KMS-11 (cell line): ENCODE data around the gene ZNF473.

Experiments
- H2AFZ ChIP-seq: fragments of 200-600 bp; sonication (generic); 2 replicates; pipeline ENCODE4 v1.6.1; 2016; ENCODE audit warnings: antibody characterized with exemption, mixed run types, low read depth
- H3K27ac ChIP-seq: fragments of 200-600 bp; sonication (generic); 2 replicates; pipeline ENCODE4 v1.6.1; 2016; ENCODE audit warnings: mild to moderate bottlenecking, mixed run types
- H3K27me3 ChIP-seq: fragments of 200-600 bp; sonication (generic); 2 replicates; pipeline ENCODE4 v1.6.1; 2017; ENCODE audit warnings: mild to moderate bottlenecking, low read depth, mixed run types, moderate library complexity; ENCODE audit not compliant: insufficient read depth
- H3K36me3 ChIP-seq: fragments of 200-600 bp; sonication (generic); 2 replicates; pipeline ENCODE4 v1.6.1; 2017; ENCODE audit warnings: mild to moderate bottlenecking, mixed run types; ENCODE audit not compliant: insufficient read depth
- H3K4me1 ChIP-seq: fragments of 200-600 bp; sonication (generic); 2 replicates; pipeline ENCODE4 v1.6.1; 2016; ENCODE audit warnings: mild to moderate bottlenecking, low read depth, mixed run types; ENCODE audit not compliant: poor library complexity, severe bottlenecking
- H3K4me2 ChIP-seq: fragments of 200-600 bp; sonication (generic); 2 replicates; pipeline ENCODE4 v1.7.0; 2016; ENCODE audit warnings: mild to moderate bottlenecking, mixed run types
- H3K4me3 ChIP-seq: fragments of 200-600 bp; sonication (generic); IDR thresholded peaks from 2 replicates; pipeline ENCODE4 v1.6.1; 2017; ENCODE audit warnings: low read depth, low read length, mixed read lengths; ENCODE audit not compliant: insufficient read depth
- H3K79me2 ChIP-seq: fragments of 200-600 bp; sonication (generic); 2 replicates; pipeline ENCODE4 v1.6.1; 2016; ENCODE audit warnings: low read depth, mixed run types; ENCODE audit not compliant: insufficient read depth
- H3K9ac ChIP-seq: fragments of 200-600 bp; sonication (generic); 2 replicates; pipeline ENCODE4 v1.6.1; 2016; ENCODE audit warnings: mild to moderate bottlenecking, mixed run types
- H4K20me1 ChIP-seq: fragments of 200-600 bp; sonication (generic); 2 replicates; pipeline ENCODE4 v1.6.1; 2016; ENCODE audit warnings: mild to moderate bottlenecking, mixed run types; ENCODE audit not compliant: insufficient read depth
- CTCF ChIP-seq: fragments of 200-600 bp; sonication (generic); conservative IDR thresholded peaks from 2 replicates; pipeline ENCODE4 v1.6.1; 2017; ENCODE audit warnings: low read depth, mild to moderate bottlenecking, antibody characterized with exemption, low read length, moderate library complexity, mixed read lengths

Gene ZNF473

DNA sequence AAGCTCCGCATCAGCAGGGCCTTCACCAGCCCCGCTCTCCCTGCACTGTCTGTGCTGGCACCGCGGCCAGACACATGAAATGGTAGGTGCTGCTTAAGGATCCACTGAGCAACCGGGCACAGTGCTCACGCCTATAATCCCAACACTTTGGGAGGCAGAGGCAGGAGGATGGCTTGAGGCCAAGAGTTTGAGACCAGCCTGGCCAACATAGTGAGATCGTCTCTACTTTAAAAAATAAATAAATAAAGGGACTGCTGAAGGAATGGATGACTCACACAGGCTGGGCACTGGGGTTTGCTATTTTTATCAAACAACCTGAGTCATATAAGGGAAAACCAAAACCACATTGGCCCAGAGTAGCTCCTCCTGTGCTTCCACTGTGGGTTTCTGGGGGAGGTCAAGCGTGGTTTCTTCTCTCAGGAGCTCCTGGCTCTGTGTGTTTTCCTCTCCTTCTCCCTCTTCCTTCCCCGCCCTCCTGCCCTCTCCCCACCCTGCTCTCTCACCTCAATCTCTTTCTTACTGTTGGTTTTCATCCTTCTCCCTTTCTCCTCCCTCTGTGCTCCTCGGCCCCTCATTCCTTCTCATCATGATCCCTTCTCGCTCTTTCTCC lies 21.9 kb upstream of the ZNF473 start:
- H3K27ac ChIP-seq: no peak overlapping the region
- TF ChIP-seq CTCF: no peak
- no peaks in the 10 kb centered on the region for H4K20me1 ChIP-seq
- H3K4me1 ChIP-seq: peaks cover 26% of the 10 kb centered on the region
- peak overlapping the region; percentile 29 for H3K4me2 ChIP-seq
- H3K36me3 ChIP-seq: peaks cover 4% of the 10 kb centered on the region; the same call in 1 of the 2 replicates
- H3K4me3 ChIP-seq: no peak overlapping the region
- no peaks in the 10 kb centered on the region for H3K79me2 ChIP-seq
- H2AFZ ChIP-seq: no peak overlapping the region
- H3K27me3 ChIP-seq: no peaks in the 10 kb centered on the region
- H3K9ac ChIP-seq: no peak overlapping the region

- Histone ChIP-seq H4K20me1 (no peaks in the 10 kb centered on the region), H2AFZ (no peak overlapping the region), H3K36me3 (peaks cover 4% of the 10 kb centered on the region; the same call in 1 of the 2 replicates), H3K4me1 (peaks cover 26% of the 10 kb centered on the region), H3K27ac (no peak overlapping the region), H3K27me3 (no peaks in the 10 kb centered on the region), H3K9ac (no peak overlapping the region), H3K4me2 (no peak overlapping the region), H3K4me3 (no peak overlapping the region), H3K79me2 (no peaks in the 10 kb centered on the region)
- no peak for TF ChIP-seq CTCF
Measured at GRCh38 chr19:50005428-50005827, 20.4 kb upstream of the ZNF473 start.

GRCh38 chr19:50007170-50007569 lies 18.6 kb upstream of the ZNF473 start:
- Histone ChIP-seq H3K36me3 (peaks cover 4% of the 10 kb centered on the region; the same call in 1 of the 2 replicates), H3K9ac (no peak overlapping the region), H3K4me1 (peaks cover 26% of the 10 kb centered on the region), H3K4me3 (no peak overlapping the region), H3K4me2 (no peak overlapping the region), H3K27ac (no peak overlapping the region), H2AFZ (no peak overlapping the region), H3K27me3 (no peaks in the 10 kb centered on the region), H3K79me2 (no peaks in the 10 kb centered on the region), H4K20me1 (no peaks in the 10 kb centered on the region)
- TF ChIP-seq CTCF: no peak

GRCh38 chr19:50007947-50008346 lies 17.9 kb upstream of the ZNF473 start:
- H3K4me2 ChIP-seq: no peak overlapping the region
- no peaks in the 10 kb centered on the region for H3K79me2 ChIP-seq
- H3K9ac ChIP-seq: no peak overlapping the region
- H3K36me3 ChIP-seq: peaks cover 4% of the 10 kb centered on the region; the same call in 1 of the 2 replicates
- H4K20me1 ChIP-seq: no peaks in the 10 kb centered on the region
- no peak for TF ChIP-seq CTCF
- no peak overlapping the region for H3K27ac ChIP-seq
- H3K27me3 ChIP-seq: no peaks in the 10 kb centered on the region
- peaks cover 26% of the 10 kb centered on the region for H3K4me1 ChIP-seq
- no peak overlapping the region for H3K4me3 ChIP-seq
- H2AFZ ChIP-seq: no peak overlapping the region
